ENCODE data around the gene SYNPR.
"Not testable (repeated sequence)": the region's sequence is repeated elsewhere in the genome, so short reads cannot be mapped to it uniquely, and the experiment has no call there.

Gene SYNPR

DNA sequence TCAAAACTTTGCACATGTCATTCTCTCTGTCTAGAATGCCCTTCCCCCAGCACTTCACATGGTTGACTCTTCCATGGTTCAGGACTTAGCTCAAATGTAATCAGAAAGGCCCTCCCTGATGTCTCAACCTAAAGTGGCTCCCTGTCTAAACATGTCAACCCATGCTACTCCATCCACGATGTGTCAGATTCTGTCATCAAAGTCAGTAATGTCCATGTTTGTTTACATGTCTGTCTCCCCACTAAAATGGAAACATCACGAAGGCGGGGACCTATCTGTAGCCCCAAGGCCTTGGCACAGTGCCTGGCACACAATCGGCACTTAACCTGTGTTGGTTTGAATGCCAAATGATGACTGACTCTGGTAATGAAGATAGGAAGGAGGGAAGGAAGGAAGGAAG is 353.6 kb downstream of the SYNPR start:
- DNase-seq (ENCODE audit: low spot score): no peak

GRCh38 chr3:63635186-63635585 is 357.1 kb downstream of the SYNPR start:
- DNase-seq (ENCODE audit: low spot score): no peak

GRCh38 chr3:63639806-63640205 is 361.7 kb downstream of the SYNPR start:
- no peak for DNase-seq (ENCODE audit: low spot score)

DNA sequence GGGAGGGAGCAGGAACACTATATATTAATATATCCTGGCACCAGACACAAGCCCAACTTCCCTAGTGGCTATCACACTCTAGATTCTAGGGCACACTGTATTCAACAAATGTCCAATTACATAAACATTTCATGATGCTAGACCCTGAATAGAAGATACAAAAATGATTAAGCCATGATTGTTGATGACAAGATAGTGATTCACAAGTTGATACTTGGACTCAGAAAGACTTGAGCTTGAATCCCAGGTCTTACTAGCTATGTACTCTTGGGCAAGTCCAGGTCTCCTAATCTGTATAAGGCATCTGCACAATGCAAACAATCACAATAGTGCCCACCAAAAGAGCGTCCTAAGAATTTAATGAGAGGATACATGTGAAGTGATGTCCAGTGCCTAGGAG is 364.4 kb downstream of the SYNPR start:
- DNase-seq (ENCODE audit: low spot score): no peak

DNA sequence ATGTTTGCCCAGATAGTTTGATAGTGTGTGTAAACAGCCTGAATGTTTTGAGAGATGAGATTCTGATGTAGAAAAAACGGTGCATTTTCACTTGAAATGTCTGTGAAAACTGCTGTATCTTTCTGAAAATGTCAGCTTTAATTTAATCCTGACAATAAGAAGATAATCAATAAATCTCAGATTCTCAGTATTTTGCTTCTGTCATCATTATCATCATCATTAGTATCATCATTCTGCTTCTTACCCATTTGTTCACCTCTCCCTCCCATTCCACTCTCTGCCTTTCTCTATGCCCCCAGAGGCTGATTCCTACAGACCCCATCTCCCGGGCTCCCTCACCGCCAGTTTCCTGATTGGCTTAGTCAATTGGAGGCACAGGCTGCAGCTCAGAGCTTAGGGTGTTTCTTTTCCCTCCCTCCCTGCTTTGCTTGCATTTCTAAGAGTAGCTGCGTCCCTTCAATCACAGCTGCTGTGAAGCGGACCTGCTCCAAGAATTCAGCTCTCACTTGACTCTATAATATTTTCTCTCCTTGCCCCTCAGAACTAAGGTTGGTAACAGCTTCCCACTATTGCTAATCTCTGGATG is 366.2 kb downstream of the SYNPR start:
- no peak for DNase-seq (ENCODE audit: low spot score)

- not testable (repeated sequence) for DNase-seq (ENCODE audit: low spot score)
These were observed 367.0 kb downstream of the SYNPR start for GRCh38 chr3:63644928-63645781.

DNA sequence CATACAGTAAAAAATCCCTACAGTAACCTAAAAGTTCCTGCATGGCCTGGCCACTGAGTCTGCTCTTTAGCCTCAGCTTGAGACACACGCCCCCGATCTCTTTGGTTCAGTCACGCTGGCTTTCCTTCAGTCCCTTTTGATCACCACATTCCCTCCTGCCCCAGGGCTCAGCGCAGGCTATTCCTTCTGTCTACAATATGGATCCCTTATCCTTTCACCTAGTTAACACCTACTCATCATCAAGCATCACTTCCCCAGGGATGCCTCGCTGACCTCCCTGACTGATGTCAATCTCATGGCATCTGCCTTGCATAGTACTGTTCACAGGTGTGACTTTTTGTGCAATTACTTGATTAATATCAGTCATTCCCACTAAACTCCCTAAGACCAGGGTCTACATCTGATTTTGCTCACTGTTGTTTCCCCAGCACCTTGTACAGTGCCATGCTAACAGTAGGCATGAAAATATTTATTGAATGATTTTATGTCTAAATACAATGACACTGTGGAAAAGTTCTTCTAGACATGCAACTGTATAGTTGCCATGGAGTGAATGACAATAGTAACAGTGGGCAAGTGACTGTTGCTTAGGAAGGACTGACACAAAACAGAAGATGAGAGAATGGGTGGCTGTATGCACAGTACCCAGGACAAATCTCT is 374.1 kb downstream of the SYNPR start, which contains the start of gene SNTN:
Gene SNTN, plus strand, starts transcription at position 610 of the 660 bp plus-strand sequence. Its CDS starts 13 bp downstream, at position 623.
- no peak for DNase-seq (ENCODE audit: low spot score)

DNA sequence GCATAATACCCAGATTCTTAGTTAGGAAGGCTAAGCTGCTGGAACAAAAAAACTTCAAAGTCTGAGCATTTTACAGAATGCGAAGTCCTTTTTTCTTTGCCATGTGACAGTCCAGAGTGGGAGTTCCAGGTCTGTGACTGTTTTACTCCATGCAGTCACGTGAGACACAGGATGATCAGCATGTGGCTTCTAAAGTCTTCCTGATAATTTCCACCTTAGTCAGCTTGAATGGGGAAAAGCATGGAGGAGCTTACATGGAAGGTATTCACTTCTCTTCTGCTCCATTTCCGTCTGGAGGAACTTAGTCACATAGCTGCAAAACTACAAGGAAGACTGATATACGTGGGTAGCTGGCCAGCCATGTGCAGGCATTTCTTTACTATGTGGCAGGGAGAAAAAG is 376.1 kb downstream of the SYNPR start:
- DNase-seq (ENCODE audit: low spot score): no peak

DNA sequence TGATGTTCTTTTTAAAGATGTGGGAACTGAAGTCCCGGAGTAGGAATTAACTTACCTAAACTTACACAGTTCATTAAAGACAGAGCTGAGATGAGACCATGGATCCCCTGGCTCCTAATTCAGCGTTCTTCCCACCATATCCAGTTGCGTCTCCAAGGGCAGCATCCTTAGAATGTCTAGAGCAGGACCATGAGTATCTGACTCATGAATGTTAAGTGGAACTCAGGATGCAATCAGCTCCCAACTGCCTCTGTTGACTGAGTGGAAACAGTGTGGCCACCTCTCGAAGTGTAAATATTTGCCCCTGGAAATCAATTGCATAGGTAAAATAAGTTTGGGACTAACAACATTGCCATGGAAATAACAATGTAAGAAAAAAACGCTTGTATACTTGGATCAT is 376.8 kb downstream of the SYNPR start:
- no peak for DNase-seq (ENCODE audit: low spot score)

GRCh38 chr3:63655519-63655918 is 377.4 kb downstream of the SYNPR start:
- DNase-seq (ENCODE audit: low spot score): no peak

GRCh38 chr3:63656786-63657185 is 378.7 kb downstream of the SYNPR start:
- no peak for DNase-seq (ENCODE audit: low spot score)

- DNase-seq (ENCODE audit: low spot score): peak; percentile 15
These were observed 383.1 kb downstream of the SYNPR start for GRCh38 chr3:63661242-63661641.

DNA sequence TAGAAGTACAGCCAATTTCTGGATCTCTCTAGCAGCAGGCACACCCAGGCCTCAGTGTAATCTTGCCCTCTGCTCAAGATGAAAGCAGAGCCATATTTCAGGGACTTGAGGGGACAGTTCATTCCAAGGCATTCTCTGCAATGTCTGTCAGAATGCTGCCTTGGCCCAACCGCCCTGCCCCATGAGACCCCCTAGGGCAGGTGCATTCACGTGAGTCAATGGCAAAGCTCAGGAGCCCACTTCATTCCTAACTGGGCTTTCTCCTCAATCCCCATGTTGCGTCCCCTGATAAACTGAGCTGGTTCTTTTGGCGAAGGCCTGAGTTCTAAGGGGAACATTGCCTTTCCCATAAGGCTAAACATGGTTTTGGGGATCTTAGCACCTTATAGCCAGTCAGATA is 383.9 kb downstream of the SYNPR start:
- DNase-seq (ENCODE audit: low spot score): no peak

DNA sequence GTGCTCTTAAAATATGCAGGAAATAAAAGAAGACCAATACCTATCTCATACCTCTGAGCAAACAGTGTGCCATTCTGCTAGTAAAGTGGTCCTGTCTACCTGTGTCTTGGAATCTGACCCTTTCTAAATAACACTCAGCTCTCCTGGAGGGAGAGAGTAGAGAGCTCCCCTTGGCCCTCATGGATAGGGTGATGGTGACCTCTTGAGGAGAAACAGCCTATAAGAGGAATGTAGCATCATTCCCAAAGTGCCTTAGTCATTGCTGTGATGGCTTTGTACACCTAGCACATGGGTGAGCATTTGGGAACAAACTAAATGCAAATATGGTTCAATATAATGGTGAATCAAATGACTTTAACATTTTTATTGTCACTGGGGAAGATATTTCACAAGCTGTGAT is 384.4 kb downstream of the SYNPR start:
- DNase-seq (ENCODE audit: low spot score): no peak
